Colon (tissue), 2 donors: ENCODE data around the gene PRSS22.
"Not testable (repeated sequence)": the region's sequence is repeated elsewhere in the genome, so short reads cannot be mapped to it uniquely, and the experiment has no call there.

ENCODE experiments used
- FAIRE-seq: peaks from 2 replicates; lab custom pipeline; 2012; peaks lifted over from hg19 to GRCh38; lab: Jason Lieb, UNC
- donor health status: control.
- donor health status: control.

PRSS22 gene, protein sequence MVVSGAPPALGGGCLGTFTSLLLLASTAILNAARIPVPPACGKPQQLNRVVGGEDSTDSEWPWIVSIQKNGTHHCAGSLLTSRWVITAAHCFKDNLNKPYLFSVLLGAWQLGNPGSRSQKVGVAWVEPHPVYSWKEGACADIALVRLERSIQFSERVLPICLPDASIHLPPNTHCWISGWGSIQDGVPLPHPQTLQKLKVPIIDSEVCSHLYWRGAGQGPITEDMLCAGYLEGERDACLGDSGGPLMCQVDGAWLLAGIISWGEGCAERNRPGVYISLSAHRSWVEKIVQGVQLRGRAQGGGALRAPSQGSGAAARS

GRCh38 chr16:2857451-2858244 lies at the start of gene PRSS22:
Gene PRSS22, minus strand, starts transcription at chr16:2858170. Its CDS starts 66 bp downstream, at chr16:2858104.
- no peak for FAIRE-seq

DNA sequence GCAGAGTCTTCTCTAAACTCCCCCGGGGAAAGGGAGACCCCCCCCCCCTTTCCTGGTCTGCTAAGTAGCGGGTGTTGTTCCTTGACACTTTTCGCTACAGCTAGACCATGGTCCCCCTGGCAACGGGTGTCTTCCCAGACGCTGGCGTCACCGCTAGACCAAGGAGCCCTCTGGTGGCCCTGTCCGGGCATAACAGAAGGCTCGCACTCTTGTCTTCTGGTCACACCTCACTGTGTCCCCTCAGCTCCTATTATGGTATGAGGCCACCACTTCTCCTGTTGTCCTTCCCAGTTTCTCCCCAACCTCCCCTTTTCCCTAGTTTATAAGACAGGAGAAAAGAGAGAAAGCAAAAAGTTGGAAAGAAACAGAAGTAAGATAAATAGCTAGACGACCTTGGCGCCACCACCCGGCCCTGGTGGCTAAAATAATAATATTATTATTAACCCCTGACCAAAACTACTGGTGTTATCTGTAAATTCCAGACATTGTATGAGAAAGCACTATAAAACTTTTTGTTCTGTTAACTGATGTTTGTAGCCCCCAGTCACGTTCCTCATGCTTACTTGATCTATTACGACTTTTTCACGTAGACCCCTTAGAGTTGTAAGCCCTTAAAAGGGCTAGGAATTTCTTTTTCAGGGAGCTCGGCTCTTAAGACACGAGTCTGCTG lies 49.2 kb upstream of the PRSS22 start:
- FAIRE-seq, result not testable (repeated sequence)

DNA sequence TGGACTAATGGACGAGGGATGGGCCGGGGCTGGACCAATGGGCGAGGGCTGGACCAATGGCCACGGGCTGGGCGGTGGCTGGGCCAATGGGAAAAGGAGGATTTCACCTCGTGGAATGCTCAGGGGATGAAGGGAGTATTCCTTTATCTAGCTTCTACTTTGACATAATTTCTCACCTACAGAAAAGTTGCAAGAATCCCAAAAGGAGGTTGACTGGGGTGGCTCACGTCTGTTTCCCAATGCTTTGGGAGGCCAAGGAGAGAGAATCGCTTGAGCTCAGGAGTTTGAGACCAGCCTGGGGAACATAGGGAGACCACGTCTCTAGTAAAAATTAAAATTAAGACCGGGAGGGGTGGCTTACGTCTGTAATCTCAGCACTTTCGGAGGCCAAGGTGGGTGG lies 48.0 kb upstream of the PRSS22 start:
- FAIRE-seq, result no peak

- no peak for FAIRE-seq
Measured at GRCh38 chr16:2905241-2905987, 47.4 kb upstream of the PRSS22 start.

GRCh38 chr16:2904922-2905240 lies 46.9 kb upstream of the PRSS22 start:
- FAIRE-seq, result no peak

- no peak for FAIRE-seq
Measured at GRCh38 chr16:2904100-2904921, 46.3 kb upstream of the PRSS22 start.

DNA sequence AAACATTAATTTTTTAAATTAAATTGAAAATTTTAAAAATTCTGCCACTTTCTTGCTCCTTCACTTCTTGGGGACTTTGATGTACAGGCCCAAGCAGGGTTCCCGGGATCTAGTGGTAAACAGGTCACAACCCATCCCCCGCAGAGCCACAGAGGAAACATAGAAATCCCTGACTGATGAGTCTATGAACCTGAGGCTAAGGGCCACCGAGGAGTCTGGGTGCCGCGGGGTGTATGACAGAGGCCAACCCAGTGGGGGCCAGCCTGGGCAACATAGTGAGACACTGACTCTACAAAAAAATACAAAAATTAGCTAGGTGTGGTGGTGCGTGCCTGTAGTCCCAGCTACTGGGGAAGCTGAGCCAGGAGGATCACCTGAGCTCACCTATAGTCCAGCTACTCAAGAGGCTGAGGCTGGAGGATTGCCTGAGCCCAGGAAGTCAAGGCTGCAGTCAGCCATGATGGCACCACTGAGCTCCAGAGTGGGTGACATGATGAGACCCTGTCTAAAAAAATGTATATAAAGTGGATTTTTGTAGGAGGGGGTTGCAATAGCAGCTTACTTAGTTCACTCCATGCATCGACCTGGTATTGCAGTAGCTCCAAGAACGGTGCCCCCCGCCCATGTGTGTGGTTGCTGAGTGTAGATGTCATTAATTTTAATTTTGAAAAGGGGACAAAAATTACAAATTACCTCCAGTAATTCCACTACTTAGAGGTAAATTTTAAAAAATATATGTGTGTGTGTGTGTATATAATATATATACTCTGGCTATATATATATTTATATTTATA lies 44.6 kb upstream of the PRSS22 start:
- FAIRE-seq, result no peak

DNA sequence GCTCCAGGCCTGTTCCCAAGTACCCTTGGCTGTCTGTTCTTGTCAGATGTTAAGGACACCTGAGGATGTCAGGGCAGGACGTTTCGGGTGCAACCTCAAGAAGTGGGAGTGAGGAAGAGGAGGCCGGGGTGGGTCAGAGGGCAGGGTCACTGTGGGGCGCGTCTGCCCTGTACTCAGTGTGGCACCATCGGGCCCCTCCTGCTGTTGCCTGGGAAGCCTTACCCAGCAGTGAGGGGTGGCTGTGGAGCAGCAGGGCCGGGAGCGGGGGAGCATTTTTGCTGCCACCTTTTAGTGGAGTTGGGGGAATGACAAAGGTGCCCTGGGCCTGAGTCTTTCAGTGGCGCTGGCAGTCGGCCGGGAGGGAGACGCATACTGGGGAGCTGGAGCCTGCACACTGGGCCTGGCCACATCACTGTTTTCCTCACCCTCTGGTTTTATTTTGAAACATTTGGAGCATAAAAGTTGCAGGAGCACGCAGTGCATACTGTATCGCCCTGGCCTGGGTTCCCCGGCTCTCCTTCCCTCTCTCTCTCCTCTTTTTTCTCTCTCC lies 42.6 kb upstream of the PRSS22 start:
- FAIRE-seq, result no peak

GRCh38 chr16:2899564-2900072 lies 41.6 kb upstream of the PRSS22 start:
- no peak for FAIRE-seq

GRCh38 chr16:2898831-2899563 lies 41.0 kb upstream of the PRSS22 start:
- no peak for FAIRE-seq

DNA sequence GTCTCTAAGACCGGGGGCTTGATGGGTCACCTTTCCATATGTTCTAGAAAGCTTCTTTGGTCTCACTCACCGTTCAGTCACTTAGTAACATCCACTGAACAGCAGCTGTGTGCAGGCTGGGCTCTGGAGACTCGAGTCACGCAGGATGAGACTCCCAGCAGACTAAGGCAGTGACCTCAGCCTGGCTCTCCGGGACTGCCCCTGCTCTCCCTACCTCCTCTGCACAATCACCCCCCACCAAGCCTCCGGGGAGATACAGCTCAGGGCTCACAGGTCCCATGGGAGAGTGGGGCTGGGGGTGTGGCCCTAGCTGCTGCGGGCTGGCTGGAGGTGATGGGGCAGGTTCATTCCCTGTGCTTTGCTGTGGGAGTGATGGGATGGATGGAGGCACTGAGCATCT lies 39.1 kb upstream of the PRSS22 start:
- FAIRE-seq, result no peak

DNA sequence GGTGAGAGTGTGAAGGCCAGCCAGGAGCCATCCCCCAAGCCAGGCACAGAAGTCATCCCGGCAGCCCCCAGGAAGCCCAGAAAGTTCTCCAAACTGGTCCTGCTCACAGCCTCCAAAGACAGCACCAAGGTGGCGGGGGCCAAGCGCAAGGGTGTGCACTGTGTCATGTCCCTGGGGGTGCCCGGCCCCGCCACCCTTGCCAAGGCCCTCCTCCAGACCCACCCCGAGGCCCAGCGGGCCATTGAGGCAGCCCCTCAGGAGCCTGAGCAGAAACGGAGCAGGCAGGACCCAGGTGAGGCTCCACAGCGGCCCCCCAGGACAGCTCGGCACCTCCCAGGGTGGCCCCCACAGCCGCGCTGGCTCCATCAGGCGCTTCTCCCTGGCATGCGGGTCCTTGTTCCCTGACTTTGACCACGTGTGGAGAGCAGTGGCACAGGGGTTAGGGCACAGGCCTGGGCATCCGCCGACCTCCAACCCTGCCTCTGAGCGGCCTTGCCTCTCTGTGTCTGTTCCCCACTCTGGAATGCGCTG lies 38.6 kb upstream of the PRSS22 start:
- no peak for FAIRE-seq

- FAIRE-seq, result no peak
Measured at GRCh38 chr16:2895813-2896212, 37.8 kb upstream of the PRSS22 start.

GRCh38 chr16:2894231-2894630 lies 36.3 kb upstream of the PRSS22 start:
- no peak for FAIRE-seq

GRCh38 chr16:2884041-2884451 lies 26.1 kb upstream of the PRSS22 start:
- no peak for FAIRE-seq

DNA sequence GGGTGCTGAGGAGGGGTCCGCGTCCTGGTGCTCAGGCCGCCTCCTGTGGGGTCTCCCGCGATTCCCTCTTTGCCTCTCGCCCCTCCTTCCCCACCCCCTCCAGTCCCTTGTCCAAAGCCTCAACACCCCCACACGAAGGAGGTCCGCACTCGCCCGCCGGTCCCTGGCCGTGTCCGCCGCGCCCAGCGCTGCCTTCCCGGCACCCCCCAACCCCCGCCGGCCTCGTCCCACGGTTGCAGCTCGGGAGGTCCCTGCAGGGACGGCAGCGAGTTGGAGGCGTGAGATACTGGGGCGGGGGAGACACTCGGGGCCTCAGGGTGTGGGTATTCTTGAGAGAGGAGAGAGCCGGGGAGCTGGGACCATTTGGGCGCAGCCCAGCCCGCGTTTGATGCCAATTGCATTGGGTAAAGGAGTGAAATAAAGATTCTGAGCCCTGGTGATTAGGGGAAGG lies 25.5 kb upstream of the PRSS22 start:
- FAIRE-seq, result no peak

- FAIRE-seq, result peak; percentile 38
Measured at GRCh38 chr16:2882650-2883457, 24.9 kb upstream of the PRSS22 start, which contains the start of gene FLYWCH2. Gene FLYWCH2, plus strand, starts transcription at chr16:2883215. Its CDS starts 13,235 bp downstream, at chr16:2896450.
